HL-60 (cell line): Measurements from ENCODE around the gene NBEAL1.

Experiments
- DNase-seq, 2 experiments: peaks; one replicate each; pipeline ENCODE4 v3.0.0-alpha.2; 2010 to 2020; ENCODE audit warnings: low read depth in 1 of 2, low spot score in 1 of 2
- H3K27ac ChIP-seq: fragments of 250-450 bp; sonication (Bioruptor Pico); replicated peaks from 2 replicates; pipeline ENCODE4 v1.5.1; 2020; ENCODE audit warnings: mild to moderate bottlenecking, moderate library complexity
- H3K27me3 ChIP-seq: fragments of 250-450 bp; sonication (Bioruptor Pico); 2 replicates; pipeline ENCODE4 v1.5.1; 2021; ENCODE audit warnings: mild to moderate bottlenecking, moderate library complexity; ENCODE audit not compliant: insufficient read depth, poor library complexity, severe bottlenecking
- H3K4me3 ChIP-seq: replicated peaks from 2 replicates; pipeline ENCODE4 v1.5.1; 2011; ENCODE audit warnings: mild to moderate bottlenecking, control low read depth, low read length; ENCODE audit not compliant: insufficient read depth
- CTCF ChIP-seq: IDR thresholded peaks from one replicate; pipeline ENCODE4 v1.5.1; 2011; ENCODE audit warnings: low read length, control low read depth, inconsistent platforms; ENCODE audit not compliant: insufficient read depth
- GABPA ChIP-seq: IDR thresholded peaks from 2 replicates; pipeline ENCODE4 v1.6.1; 2012; ENCODE audit warnings: low read depth
- POLR2AphosphoS5 ChIP-seq: IDR thresholded peaks from 2 replicates; pipeline ENCODE4 v1.6.1; 2012; ENCODE audit warnings: low read depth
- REST ChIP-seq: IDR thresholded peaks from 2 replicates; pipeline ENCODE4 v1.6.1; 2012; ENCODE audit warnings: low read depth; ENCODE audit not compliant: insufficient replicate concordance
- SPI1 ChIP-seq: IDR thresholded peaks from 2 replicates; pipeline ENCODE4 v1.6.1; 2012; ENCODE audit warnings: low read depth, mild to moderate bottlenecking, borderline replicate concordance

Gene NBEAL1

DNA sequence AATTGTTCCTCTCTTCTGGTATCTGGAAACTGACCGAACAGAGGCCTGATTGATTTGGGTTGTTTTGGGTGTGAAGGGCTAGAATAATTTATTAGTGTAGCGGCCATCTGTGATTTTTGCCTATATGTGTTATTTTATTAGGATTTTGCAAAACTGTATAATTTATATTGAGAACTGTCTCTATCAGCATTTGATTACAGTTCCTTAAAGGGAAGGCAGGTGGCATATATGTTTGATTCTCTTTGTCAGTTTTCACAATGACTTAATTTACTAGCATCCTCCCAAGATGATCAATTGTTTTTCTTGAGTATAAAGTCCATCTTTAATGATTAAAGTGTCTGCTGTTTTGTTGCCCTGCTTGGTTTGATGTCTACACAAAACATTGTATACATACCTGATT, 4.5 kb downstream of the NBEAL1 start:
- no peak overlapping the region for H3K4me3 ChIP-seq
- no peak for DNase-seq
- H3K27ac ChIP-seq: no peak overlapping the region
- H3K27me3 ChIP-seq: no peaks in the 10 kb centered on the region
- no peak for TF ChIP-seq GABPA
- TF ChIP-seq CTCF: no peak
- TF ChIP-seq SPI1: no peak
- no peak for TF ChIP-seq REST
- no peak for TF ChIP-seq POLR2AphosphoS5

- Histone ChIP-seq H3K27ac (no peak overlapping the region), H3K4me3 (no peak overlapping the region)
Observed at GRCh38 chr2:203021991-203022390, 7.3 kb downstream of the NBEAL1 start.

GRCh38 chr2:203022751-203023150, 8.1 kb downstream of the NBEAL1 start:
- H3K27ac ChIP-seq: no peak overlapping the region
- H3K4me3 ChIP-seq: no peak overlapping the region
- no peaks in the 10 kb centered on the region for H3K27me3 ChIP-seq
- TF ChIP-seq CTCF (no peak), REST (no peak), POLR2AphosphoS5 (no peak), GABPA (no peak), SPI1 (no peak)
- DNase-seq: no peak

More at GRCh38 chr2:203021991-203022390, 7.3 kb downstream of the NBEAL1 start:
- no peaks in the 10 kb centered on the region for H3K27me3 ChIP-seq
- DNase-seq: no peak
- TF ChIP-seq REST: no peak

DNA sequence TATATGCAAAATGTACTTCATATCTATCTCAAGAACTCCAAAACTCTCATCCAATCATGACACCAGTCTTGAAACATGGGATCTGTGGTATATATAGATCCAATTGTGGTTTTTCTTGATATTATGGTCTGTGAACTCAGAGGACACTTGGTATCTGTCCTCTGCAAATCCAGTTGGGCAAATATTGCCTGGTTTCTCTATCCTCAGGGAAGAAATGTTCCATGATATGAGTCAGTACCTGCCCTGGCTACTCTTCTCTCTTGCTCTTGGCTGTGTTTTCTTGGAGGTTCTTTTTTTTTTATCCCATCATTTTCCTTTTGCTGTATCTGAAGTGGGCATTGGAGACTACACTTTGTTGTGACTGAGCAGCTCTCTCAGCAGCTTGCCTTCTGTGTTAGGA, 10.9 kb downstream of the NBEAL1 start:
- Histone ChIP-seq H3K4me3 (no peak overlapping the region), H3K27me3 (no peaks in the 10 kb centered on the region), H3K27ac (no peak overlapping the region)
- TF ChIP-seq SPI1 (no peak), GABPA (no peak), REST (no peak), CTCF (no peak), POLR2AphosphoS5 (no peak)
- DNase-seq: no peak
